ENCODE measurements around the gene PFKP.
"Not testable (repeated sequence)": the region's sequence is repeated elsewhere in the genome, so short reads cannot be mapped to it uniquely, and the experiment has no call there.

DNA sequence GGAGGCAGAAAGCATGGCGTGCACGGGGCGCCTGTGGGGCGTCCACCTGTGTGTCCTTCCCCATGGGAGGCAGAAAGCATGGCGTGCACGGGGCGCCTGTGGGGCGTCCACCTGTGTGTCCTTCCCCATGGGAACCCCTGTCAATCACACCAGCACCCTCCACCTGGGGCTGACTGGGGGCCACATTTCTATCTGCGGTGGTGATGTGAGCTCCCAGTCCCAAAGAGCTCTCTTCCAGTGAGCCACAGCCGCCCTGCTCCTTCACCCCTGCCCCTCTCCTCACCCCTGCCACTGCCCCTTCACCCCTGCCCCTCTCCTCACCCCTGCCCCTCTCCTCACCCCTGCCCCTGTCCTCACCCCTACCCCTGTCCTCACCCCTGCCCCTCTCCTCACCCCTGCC, 39.0 kb downstream of the PFKP start:
- TF ChIP-seq SP2 (tag by site-specific recombination; IDR thresholded peaks at IDR 0.05); ZNF174 (tag by site-specific recombination; IDR thresholded peaks at IDR 0.05); ZNF184 (tag by site-specific recombination; IDR thresholded peaks at IDR 0.05); TRIM28 (IDR thresholded peaks at IDR 0.05; ENCODE audit: borderline replicate concordance, low read length): not testable (repeated sequence)
- TF ChIP-seq, protein P1, sequence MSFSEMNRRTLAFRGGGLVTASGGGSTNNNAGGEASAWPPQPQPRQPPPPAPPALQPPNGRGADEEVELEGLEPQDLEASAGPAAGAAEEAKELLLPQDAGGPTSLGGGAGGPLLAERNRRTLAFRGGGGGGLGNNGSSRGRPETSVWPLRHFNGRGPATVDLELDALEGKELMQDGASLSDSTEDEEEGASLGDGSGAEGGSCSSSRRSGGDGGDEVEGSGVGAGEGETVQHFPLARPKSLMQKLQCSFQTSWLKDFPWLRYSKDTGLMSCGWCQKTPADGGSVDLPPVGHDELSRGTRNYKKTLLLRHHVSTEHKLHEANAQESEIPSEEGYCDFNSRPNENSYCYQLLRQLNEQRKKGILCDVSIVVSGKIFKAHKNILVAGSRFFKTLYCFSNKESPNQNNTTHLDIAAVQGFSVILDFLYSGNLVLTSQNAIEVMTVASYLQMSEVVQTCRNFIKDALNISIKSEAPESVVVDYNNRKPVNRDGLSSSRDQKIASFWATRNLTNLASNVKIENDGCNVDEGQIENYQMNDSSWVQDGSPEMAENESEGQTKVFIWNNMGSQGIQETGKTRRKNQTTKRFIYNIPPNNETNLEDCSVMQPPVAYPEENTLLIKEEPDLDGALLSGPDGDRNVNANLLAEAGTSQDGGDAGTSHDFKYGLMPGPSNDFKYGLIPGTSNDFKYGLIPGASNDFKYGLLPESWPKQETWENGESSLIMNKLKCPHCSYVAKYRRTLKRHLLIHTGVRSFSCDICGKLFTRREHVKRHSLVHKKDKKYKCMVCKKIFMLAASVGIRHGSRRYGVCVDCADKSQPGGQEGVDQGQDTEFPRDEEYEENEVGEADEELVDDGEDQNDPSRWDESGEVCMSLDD (tag by site-specific recombination; IDR thresholded peaks at IDR 0.05), result not testable (repeated sequence)
- TF ChIP-seq, protein P2, sequence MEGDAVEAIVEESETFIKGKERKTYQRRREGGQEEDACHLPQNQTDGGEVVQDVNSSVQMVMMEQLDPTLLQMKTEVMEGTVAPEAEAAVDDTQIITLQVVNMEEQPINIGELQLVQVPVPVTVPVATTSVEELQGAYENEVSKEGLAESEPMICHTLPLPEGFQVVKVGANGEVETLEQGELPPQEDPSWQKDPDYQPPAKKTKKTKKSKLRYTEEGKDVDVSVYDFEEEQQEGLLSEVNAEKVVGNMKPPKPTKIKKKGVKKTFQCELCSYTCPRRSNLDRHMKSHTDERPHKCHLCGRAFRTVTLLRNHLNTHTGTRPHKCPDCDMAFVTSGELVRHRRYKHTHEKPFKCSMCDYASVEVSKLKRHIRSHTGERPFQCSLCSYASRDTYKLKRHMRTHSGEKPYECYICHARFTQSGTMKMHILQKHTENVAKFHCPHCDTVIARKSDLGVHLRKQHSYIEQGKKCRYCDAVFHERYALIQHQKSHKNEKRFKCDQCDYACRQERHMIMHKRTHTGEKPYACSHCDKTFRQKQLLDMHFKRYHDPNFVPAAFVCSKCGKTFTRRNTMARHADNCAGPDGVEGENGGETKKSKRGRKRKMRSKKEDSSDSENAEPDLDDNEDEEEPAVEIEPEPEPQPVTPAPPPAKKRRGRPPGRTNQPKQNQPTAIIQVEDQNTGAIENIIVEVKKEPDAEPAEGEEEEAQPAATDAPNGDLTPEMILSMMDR (tag by site-specific recombination; IDR thresholded peaks at IDR 0.05), result not testable (repeated sequence)
- TF ChIP-seq, protein P3, sequence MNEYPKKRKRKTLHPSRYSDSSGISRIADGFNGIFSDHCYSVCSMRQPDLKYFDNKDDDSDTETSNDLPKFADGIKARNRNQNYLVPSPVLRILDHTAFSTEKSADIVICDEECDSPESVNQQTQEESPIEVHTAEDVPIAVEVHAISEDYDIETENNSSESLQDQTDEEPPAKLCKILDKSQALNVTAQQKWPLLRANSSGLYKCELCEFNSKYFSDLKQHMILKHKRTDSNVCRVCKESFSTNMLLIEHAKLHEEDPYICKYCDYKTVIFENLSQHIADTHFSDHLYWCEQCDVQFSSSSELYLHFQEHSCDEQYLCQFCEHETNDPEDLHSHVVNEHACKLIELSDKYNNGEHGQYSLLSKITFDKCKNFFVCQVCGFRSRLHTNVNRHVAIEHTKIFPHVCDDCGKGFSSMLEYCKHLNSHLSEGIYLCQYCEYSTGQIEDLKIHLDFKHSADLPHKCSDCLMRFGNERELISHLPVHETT (tag by site-specific recombination; IDR thresholded peaks at IDR 0.05), result not testable (repeated sequence)
- TF ChIP-seq, protein P4, sequence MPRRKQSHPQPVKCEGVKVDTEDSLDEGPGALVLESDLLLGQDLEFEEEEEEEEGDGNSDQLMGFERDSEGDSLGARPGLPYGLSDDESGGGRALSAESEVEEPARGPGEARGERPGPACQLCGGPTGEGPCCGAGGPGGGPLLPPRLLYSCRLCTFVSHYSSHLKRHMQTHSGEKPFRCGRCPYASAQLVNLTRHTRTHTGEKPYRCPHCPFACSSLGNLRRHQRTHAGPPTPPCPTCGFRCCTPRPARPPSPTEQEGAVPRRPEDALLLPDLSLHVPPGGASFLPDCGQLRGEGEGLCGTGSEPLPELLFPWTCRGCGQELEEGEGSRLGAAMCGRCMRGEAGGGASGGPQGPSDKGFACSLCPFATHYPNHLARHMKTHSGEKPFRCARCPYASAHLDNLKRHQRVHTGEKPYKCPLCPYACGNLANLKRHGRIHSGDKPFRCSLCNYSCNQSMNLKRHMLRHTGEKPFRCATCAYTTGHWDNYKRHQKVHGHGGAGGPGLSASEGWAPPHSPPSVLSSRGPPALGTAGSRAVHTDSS (tag by site-specific recombination; IDR thresholded peaks at IDR 0.05), result not testable (repeated sequence)

All from HEK293 (cell line).